Astrocyte (in vitro differentiated cells and primary cell): ENCODE measurements around the gene GALNT17. TPM values are rescaled to one million over a fixed set of nuclear protein-coding genes. Genes with fewer than 3 reads are reported as not detected.

Experiments
- DNase-seq: peaks from one replicate; pipeline ENCODE4 v3.0.0-alpha.2; 2010; ENCODE audit warnings: low read depth
- FAIRE-seq: peaks from 2 replicates; lab custom pipeline; 2011; peaks lifted over from hg19 to GRCh38; lab: Jason Lieb, UNC
- H2AFZ ChIP-seq: 2 replicates; pipeline ENCODE4 v1.6.0; 2012; ENCODE audit warnings: low read depth, low read length, inconsistent platforms
- H3K27ac ChIP-seq: 2 replicates; pipeline ENCODE4 v1.5.1; 2011; ENCODE audit warnings: low read depth, low read length, inconsistent platforms
- H3K27me3 ChIP-seq: 2 replicates; pipeline ENCODE4 v1.6.0; 2011; ENCODE audit warnings: low read length, inconsistent platforms; ENCODE audit not compliant: insufficient read depth
- H3K36me3 ChIP-seq: 2 replicates; pipeline ENCODE4 v1.5.1; 2011; ENCODE audit warnings: low read length, inconsistent platforms; ENCODE audit not compliant: insufficient read depth
- H3K4me1 ChIP-seq: 2 replicates; pipeline ENCODE4 v1.5.1; 2011; ENCODE audit warnings: low read length, inconsistent platforms; ENCODE audit not compliant: insufficient read depth
- H3K4me2 ChIP-seq: 2 replicates; pipeline ENCODE4 v1.6.0; 2012; ENCODE audit warnings: low read length, inconsistent platforms
- H3K4me3 ChIP-seq: 2 replicates; pipeline ENCODE4 v1.5.1; 2011; ENCODE audit warnings: low read depth, mild to moderate bottlenecking, low read length, inconsistent platforms; ENCODE audit not compliant: insufficient read depth
- H3K79me2 ChIP-seq: 2 replicates; pipeline ENCODE4 v1.6.0; 2012; ENCODE audit warnings: mild to moderate bottlenecking, low read length, inconsistent platforms; ENCODE audit not compliant: insufficient read depth
- H3K9ac ChIP-seq: 2 replicates; pipeline ENCODE4 v1.6.0; 2012; ENCODE audit warnings: mild to moderate bottlenecking, low read length, inconsistent platforms
- H3K9me3 ChIP-seq: 2 replicates; pipeline ENCODE4 v1.5.1; 2012; ENCODE audit warnings: low read depth, mild to moderate bottlenecking, low read length, inconsistent platforms; ENCODE audit not compliant: insufficient read depth
- H4K20me1 ChIP-seq: 2 replicates; pipeline ENCODE4 v1.6.0; 2012; ENCODE audit warnings: low read length, inconsistent platforms; ENCODE audit not compliant: insufficient read depth
- H3K27ac Mint-ChIP-seq: one replicate; pipeline ENCODE4 v1.8.0; 2021; ENCODE audit warnings: mild to moderate bottlenecking, mixed read lengths; ENCODE audit not compliant: unreplicated experiment
- H3K27me3 Mint-ChIP-seq: one replicate; pipeline ENCODE4 v1.8.0; 2021; ENCODE audit warnings: low read depth, mixed read lengths; ENCODE audit not compliant: unreplicated experiment
- H3K36me3 Mint-ChIP-seq: one replicate; pipeline ENCODE4 v1.8.0; 2021; ENCODE audit warnings: low read depth, mixed read lengths; ENCODE audit not compliant: unreplicated experiment
- H3K4me1 Mint-ChIP-seq: one replicate; pipeline ENCODE4 v1.8.0; 2021; ENCODE audit warnings: low read depth, mixed read lengths; ENCODE audit not compliant: unreplicated experiment
- H3K4me3 Mint-ChIP-seq: one replicate; pipeline ENCODE4 v1.8.0; 2021; ENCODE audit warnings: mild to moderate bottlenecking, moderate library complexity, mixed read lengths; ENCODE audit not compliant: unreplicated experiment
- H3K9me3 Mint-ChIP-seq: one replicate; pipeline ENCODE4 v1.8.0; 2021; ENCODE audit warnings: mild to moderate bottlenecking, mixed read lengths; ENCODE audit not compliant: unreplicated experiment
- EZH2 ChIP-seq: IDR thresholded peaks from 2 replicates; pipeline ENCODE4 v1.6.1; 2012; ENCODE audit warnings: mild to moderate bottlenecking, low read length, inconsistent platforms; ENCODE audit not compliant: insufficient read depth
- total RNA-seq: library from RNA; stranded (reverse); gene quantifications from 2 replicates; pipeline ENCODE4 v1.2.1, GENCODE V29; 2021
- TF ChIP-seq, protein P1 (sequence below): IDR thresholded peaks from 2 replicates; pipeline ENCODE4 v1.5.1; 2011; ENCODE audit warnings: low read depth, mild to moderate bottlenecking, inconsistent platforms, low read length, moderate library complexity; ENCODE audit not compliant: insufficient read depth

GALNT17 gene
- total RNA-seq, 1 donor from 2014 or later, result 7.8 TPM

DNA sequence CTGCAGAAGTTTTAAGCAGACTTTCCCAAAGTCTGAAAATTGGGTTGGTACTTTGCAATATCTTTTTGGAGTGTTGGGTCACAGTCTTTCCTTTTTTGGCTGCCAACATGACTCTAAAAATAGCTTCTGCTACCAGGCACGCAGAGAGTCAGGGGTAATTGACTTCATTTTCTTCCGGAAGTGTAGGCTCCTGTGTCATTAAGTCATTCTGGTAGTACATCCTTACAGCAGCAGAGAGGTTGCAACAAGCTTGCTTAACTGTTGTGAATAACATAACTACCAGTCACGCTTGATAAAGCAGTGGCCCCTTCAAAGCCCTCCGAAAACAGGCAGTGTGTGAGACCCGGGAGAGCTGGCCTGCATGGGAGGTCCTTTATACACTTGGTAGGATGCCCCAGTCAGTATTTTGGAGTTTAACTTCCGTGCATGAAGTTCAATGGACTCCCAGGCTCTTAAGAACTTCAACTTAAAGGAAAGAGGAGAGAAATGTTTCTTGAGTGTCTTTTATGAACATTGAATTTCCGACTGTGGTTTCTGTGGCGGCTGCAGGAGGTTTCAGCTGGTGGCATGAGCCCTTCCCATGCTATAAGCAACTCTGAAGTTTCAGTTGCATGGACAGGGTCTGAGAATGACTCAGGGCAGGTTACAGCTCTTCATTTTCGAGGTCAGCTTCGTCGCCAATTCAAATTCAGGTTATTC lies 310.7 kb downstream of the GALNT17 start:
- TF ChIP-seq EZH2, result no peak
- TF ChIP-seq, protein P1, sequence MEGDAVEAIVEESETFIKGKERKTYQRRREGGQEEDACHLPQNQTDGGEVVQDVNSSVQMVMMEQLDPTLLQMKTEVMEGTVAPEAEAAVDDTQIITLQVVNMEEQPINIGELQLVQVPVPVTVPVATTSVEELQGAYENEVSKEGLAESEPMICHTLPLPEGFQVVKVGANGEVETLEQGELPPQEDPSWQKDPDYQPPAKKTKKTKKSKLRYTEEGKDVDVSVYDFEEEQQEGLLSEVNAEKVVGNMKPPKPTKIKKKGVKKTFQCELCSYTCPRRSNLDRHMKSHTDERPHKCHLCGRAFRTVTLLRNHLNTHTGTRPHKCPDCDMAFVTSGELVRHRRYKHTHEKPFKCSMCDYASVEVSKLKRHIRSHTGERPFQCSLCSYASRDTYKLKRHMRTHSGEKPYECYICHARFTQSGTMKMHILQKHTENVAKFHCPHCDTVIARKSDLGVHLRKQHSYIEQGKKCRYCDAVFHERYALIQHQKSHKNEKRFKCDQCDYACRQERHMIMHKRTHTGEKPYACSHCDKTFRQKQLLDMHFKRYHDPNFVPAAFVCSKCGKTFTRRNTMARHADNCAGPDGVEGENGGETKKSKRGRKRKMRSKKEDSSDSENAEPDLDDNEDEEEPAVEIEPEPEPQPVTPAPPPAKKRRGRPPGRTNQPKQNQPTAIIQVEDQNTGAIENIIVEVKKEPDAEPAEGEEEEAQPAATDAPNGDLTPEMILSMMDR, result no peak
- Histone ChIP-seq H3K27ac (no peak overlapping the region), H3K4me3 (no peak overlapping the region), H4K20me1 (no peaks in the 10 kb centered on the region), H3K4me2 (no peak overlapping the region), H3K27me3 (no peaks in the 10 kb centered on the region), H3K9ac (no peak overlapping the region), H3K4me1 (no peaks in the 10 kb centered on the region), H3K36me3 (no peaks in the 10 kb centered on the region), H3K79me2 (no peaks in the 10 kb centered on the region), H3K9me3 (no peaks in the 10 kb centered on the region), H2AFZ (no peak overlapping the region)
- H3K36me3 Mint-ChIP-seq, result no peaks in the 10 kb centered on the region
- FAIRE-seq, result no peak
- H3K27ac Mint-ChIP-seq, result no peak overlapping the region
- no peak for DNase-seq
- no peak overlapping the region for H3K4me3 Mint-ChIP-seq
- H3K9me3 Mint-ChIP-seq, result peaks cover 2% of the 10 kb centered on the region
- H3K4me1 Mint-ChIP-seq, result peaks cover 11% of the 10 kb centered on the region
- no peaks in the 10 kb centered on the region for H3K27me3 Mint-ChIP-seq

DNA sequence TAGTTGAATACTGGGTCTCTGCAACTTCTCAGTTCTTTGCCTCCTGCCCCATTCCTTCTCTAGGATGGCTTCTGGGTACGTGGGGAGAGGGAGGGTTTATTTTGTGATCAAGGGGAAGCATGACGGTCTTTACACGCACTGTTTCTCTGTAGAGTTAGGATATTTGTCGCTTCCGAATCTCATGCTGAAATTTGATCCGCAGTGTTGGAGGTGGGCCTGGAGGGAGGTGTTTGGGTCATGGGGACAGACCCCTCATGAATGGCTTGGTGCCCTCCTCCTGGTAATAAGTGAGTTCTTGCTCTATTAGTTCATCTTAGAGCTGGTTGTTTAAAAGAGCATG lies 311.2 kb downstream of the GALNT17 start:
- Mint-ChIP-seq H3K36me3 (no peaks in the 10 kb centered on the region), H3K4me3 (no peak overlapping the region), H3K27ac (no peak overlapping the region), H3K27me3 (no peaks in the 10 kb centered on the region), H3K4me1 (peaks cover 11% of the 10 kb centered on the region), H3K9me3 (peaks cover 2% of the 10 kb centered on the region)
- Histone ChIP-seq H3K79me2 (no peaks in the 10 kb centered on the region), H3K4me1 (no peaks in the 10 kb centered on the region), H4K20me1 (no peaks in the 10 kb centered on the region), H2AFZ (no peak overlapping the region), H3K27ac (no peak overlapping the region), H3K4me2 (no peak overlapping the region), H3K27me3 (no peaks in the 10 kb centered on the region), H3K9me3 (no peaks in the 10 kb centered on the region), H3K9ac (no peak overlapping the region), H3K4me3 (no peak overlapping the region), H3K36me3 (no peaks in the 10 kb centered on the region)
- DNase-seq, result no peak
- TF ChIP-seq, protein P1, result no peak
- no peak for TF ChIP-seq EZH2
- no peak for FAIRE-seq

DNA sequence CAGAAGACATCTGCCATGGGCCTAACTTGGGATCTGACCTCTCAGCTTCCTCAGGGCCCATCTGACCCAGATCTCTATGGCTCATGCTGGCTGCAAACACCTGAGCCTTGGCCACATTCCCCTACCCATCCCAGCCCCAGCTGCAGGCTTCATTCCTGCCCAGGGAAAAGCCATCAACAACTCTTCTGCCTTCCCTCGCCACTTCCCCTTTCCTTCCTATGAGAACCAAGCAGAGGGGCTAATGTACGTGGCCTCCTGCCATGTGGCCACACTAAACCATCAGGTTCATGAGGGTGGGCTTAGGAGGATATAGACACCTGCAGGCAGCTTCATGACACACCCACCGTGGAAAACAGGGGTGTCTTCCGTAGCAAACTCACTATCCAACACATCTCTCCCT lies 312.2 kb downstream of the GALNT17 start:
- Mint-ChIP-seq H3K4me1 (peaks cover 11% of the 10 kb centered on the region), H3K27me3 (no peaks in the 10 kb centered on the region), H3K4me3 (no peak overlapping the region), H3K9me3 (no peaks in the 10 kb centered on the region), H3K36me3 (no peaks in the 10 kb centered on the region), H3K27ac (no peak overlapping the region)
- no peaks in the 10 kb centered on the region for H3K36me3 ChIP-seq
- H3K4me1 ChIP-seq, result no peaks in the 10 kb centered on the region
- H2AFZ ChIP-seq, result no peak overlapping the region
- H3K79me2 ChIP-seq, result no peaks in the 10 kb centered on the region
- TF ChIP-seq, protein P1, result no peak
- no peak for TF ChIP-seq EZH2
- H3K27me3 ChIP-seq, result no peaks in the 10 kb centered on the region
- H3K9ac ChIP-seq, result no peak overlapping the region
- DNase-seq, result no peak
- no peak overlapping the region for H3K27ac ChIP-seq
- FAIRE-seq, result no peak
- no peak overlapping the region for H3K4me2 ChIP-seq
- no peaks in the 10 kb centered on the region for H3K9me3 ChIP-seq
- no peak overlapping the region for H3K4me3 ChIP-seq
- no peaks in the 10 kb centered on the region for H4K20me1 ChIP-seq
